K562 (cell line): ENCODE results near the gene DGKZ. TPM values are rescaled to one million over a fixed set of nuclear protein-coding genes. Genes with fewer than 3 reads are reported as not detected.

Experiments
- ATF2 ChIP-seq: sonication (generic); formaldehyde crosslinking; IDR thresholded peaks from 2 replicates; pipeline ENCODE4 v1.8.1; 2022; ENCODE audit warnings: missing genetic modification reagents
- CBFB ChIP-seq: sonication (generic); formaldehyde crosslinking; IDR thresholded peaks from 2 replicates; pipeline ENCODE4 v1.4.0; 2020; ENCODE audit warnings: mild to moderate bottlenecking, missing genetic modification reagents
- MTA1 ChIP-seq: fragments of 450-650 bp; IDR thresholded peaks from 2 replicates; pipeline ENCODE4 v1.6.1; 2017; ENCODE audit warnings: borderline replicate concordance
- PHTF2 ChIP-seq: fragments of 250-450 bp; sonication (Bioruptor Pico); IDR thresholded peaks from 2 replicates; pipeline ENCODE4 v1.5.0; 2021; ENCODE audit warnings: mild to moderate bottlenecking
- RCOR1 ChIP-seq, 2 experiments: IDR thresholded peaks; 2 replicates each; pipeline ENCODE4 v1.6.1; 2012; ENCODE audit warnings: low read depth in 2 of 2, low read length in 2 of 2, borderline replicate concordance in 1 of 2, improper control_type of control experiment in 1 of 2
- RNF2 ChIP-seq: sonication (generic); IDR thresholded peaks from 2 replicates; pipeline ENCODE4 v1.6.1; 2016
- SLC30A9 ChIP-seq: fragments of 250-450 bp; sonication (Bioruptor Pico); IDR thresholded peaks from 2 replicates; pipeline ENCODE4 v1.8.0; 2022; ENCODE audit warnings: mild to moderate bottlenecking, moderate library complexity
- SP2 ChIP-seq: IDR thresholded peaks from 2 replicates; pipeline ENCODE4 v1.6.1; 2011; ENCODE audit warnings: mild to moderate bottlenecking, low read depth, low read length, moderate library complexity; ENCODE audit not compliant: poor library complexity, severe bottlenecking; ENCODE audit errors: extremely low read depth
- TBL1XR1 ChIP-seq, 2 experiments: IDR thresholded peaks; 2 replicates each; pipeline ENCODE4 v1.6.1; 2012; ENCODE audit warnings: improper control_type of control experiment in 2 of 2, low read length in 2 of 2, mild to moderate bottlenecking in 1 of 2
- VEZF1 ChIP-seq: fragments of 200-800 bp; sonication (Bioruptor generic); IDR thresholded peaks from 2 replicates; pipeline ENCODE4 v1.6.1; 2017; ENCODE audit warnings: missing genetic modification characterization, missing compliant biosample characterization
- ZNF639 ChIP-seq, 2 experiments: fragments of 200-800 bp in 1 of 2; sonication (Bioruptor generic) in 1 of 2; sonication (generic) in 1 of 2; formaldehyde crosslinking in 1 of 2; IDR thresholded peaks in 1 of 2; conservative IDR thresholded peaks in 1 of 2; 2 replicates each; pipeline versions ENCODE4 v1.5.0 to v1.6.1; 2016 to 2020; ENCODE audit warnings: missing compliant biosample characterization in 1 of 2, missing genetic modification characterization in 1 of 2, missing genetic modification reagents in 1 of 2
- polyA plus RNA-seq, 8 experiments: library from polyadenylated mRNA; depleted of rRNA in 4 of 8; stranded (reverse) in 5 of 8; unstranded in 3 of 8; fragments of >200 nt; fragmentation: Nextera tagmentation in 2 of 8; fragmentation: Illumina TruSeq in 1 of 8; extraction: Ambion mirVana in 2 of 8; extraction: Trizol in 1 of 8; gene quantifications; 2 replicates each; pipeline versions ENCODE4 v1.2.1 to v1.2.3, GENCODE V29; 2011 to 2014; ENCODE audit warnings: inconsistent platforms in 1 of 8, missing spikeins in 1 of 8
- total RNA-seq, 7 experiments: library from RNA; depleted of rRNA in 6 of 7; stranded (reverse); fragments of >200 nt in 6 of 7; fragmentation: Illumina TruSeq in 2 of 7; extraction: Trizol in 2 of 7; gene quantifications; 2 replicates each; pipeline versions ENCODE4 v1.2.1 to v1.2.3, GENCODE V29; 2011 to 2021; ENCODE audit warnings: low replicate concordance in 1 of 7
- TF ChIP-seq, protein P1 (sequence below), 2 experiments: fragments of 450-650 bp in 1 of 2; sonication (generic) in 1 of 2; formaldehyde crosslinking in 1 of 2; IDR thresholded peaks; 2 replicates each; pipeline versions ENCODE4 v1.7.1 to v1.9.0; 2016 to 2022; ENCODE audit warnings: inconsistent platforms in 1 of 2, mild to moderate bottlenecking in 1 of 2, missing genetic modification reagents in 1 of 2

The DGKZ gene
- total and polyA plus RNA-seq, 9 of the 15 experiments (the other 6 are each of a cell fraction or from before 2014, with no cell fraction given): 0.51 to 100 (median 44.2) TPM

DNA sequence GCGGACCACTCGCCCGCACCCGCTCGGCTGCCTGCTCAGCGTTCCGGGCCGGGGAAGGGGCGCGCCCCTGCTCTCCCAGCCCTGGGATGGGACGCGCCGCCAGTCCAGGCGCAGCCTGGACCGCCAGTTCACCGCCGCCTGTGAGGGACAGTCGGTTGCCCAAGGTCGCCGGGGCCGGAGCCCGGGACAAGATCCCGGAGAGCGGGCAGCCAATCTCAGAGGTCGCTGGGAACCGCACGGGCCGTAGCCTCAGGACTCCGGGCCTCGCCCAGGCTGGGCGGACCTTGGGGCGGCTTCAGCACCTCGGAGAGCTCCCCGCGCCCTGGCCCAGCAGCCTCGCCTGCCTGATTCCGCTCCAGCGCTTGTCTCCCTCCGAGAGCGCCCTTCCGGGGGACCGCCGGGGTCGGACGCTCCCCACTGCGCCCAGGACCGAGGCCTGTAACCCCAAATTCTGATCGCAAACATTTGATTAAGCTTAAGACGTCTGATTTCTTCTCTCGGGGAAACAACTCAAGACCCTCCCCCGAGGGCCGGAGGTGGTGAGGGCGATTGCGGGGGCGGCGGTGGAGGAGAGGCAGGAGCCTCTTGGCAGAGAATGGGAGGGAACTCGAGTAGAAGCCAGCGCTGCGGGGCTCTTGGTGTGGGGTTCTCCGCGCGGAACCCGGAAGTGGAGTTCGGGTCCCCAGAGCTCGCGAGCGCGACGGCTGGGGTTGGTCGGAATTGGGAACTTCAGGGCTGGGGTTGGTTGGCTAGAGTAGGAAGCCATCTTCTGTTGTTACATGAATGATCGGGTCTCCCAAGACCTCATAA is 45.4 kb downstream of the DGKZ start (continued):
- TF ChIP-seq, protein P1, sequence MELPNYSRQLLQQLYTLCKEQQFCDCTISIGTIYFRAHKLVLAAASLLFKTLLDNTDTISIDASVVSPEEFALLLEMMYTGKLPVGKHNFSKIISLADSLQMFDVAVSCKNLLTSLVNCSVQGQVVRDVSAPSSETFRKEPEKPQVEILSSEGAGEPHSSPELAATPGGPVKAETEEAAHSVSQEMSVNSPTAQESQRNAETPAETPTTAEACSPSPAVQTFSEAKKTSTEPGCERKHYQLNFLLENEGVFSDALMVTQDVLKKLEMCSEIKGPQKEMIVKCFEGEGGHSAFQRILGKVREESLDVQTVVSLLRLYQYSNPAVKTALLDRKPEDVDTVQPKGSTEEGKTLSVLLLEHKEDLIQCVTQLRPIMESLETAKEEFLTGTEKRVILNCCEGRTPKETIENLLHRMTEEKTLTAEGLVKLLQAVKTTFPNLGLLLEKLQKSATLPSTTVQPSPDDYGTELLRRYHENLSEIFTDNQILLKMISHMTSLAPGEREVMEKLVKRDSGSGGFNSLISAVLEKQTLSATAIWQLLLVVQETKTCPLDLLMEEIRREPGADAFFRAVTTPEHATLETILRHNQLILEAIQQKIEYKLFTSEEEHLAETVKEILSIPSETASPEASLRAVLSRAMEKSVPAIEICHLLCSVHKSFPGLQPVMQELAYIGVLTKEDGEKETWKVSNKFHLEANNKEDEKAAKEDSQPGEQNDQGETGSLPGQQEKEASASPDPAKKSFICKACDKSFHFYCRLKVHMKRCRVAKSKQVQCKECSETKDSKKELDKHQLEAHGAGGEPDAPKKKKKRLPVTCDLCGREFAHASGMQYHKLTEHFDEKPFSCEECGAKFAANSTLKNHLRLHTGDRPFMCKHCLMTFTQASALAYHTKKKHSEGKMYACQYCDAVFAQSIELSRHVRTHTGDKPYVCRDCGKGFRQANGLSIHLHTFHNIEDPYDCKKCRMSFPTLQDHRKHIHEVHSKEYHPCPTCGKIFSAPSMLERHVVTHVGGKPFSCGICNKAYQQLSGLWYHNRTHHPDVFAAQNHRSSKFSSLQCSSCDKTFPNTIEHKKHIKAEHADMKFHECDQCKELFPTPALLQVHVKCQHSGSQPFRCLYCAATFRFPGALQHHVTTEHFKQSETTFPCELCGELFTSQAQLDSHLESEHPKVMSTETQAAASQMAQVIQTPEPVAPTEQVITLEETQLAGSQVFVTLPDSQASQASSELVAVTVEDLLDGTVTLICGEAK (IDR thresholded peaks at IDR 0.05): peak; percentile 69
- TF ChIP-seq, protein P1 (CRISPR knock-in tag; IDR thresholded peaks at IDR 0.05): peak; percentile 70
- no peak for TF ChIP-seq RNF2
- TF ChIP-seq CBFB (CRISPR knock-in tag): no peak
- no peak; the same call in 1 of the 2 replicates for TF ChIP-seq VEZF1
- TF ChIP-seq SP2: no peak
- no peak for TF ChIP-seq ATF2
- TF ChIP-seq RCOR1 (IDR thresholded peaks at IDR 0.05; ENCODE audit: borderline replicate concordance in 1 of 2, low read depth in 2 of 2, low read length in 2 of 2): peak in 1 of 2 experiments; percentile 92; a peak in 2 of 4 replicates
- no peak for TF ChIP-seq MTA1
- TF ChIP-seq TBL1XR1 (IDR thresholded peaks at IDR 0.05; ENCODE audit: low read length in 2 of 2): no peak
- no peak for TF ChIP-seq SLC30A9 (CRISPR knock-in tag)
- TF ChIP-seq PHTF2 (CRISPR knock-in tag): no peak
- TF ChIP-seq ZNF639 (CRISPR knock-in tag; conservative IDR thresholded peaks at IDR 0.05 in 1 of 2, IDR thresholded peaks at IDR 0.05 in 1 of 2): no peak
